OCI-LY7 (cell line): Measurements from ENCODE around the gene SMIM45. TPM values are rescaled to one million over a fixed set of nuclear protein-coding genes. Genes with fewer than 3 reads are reported as not detected.

Source experiments
- BruUV-seq: library from RNA; stranded (reverse); fragments of 400-500 nt; replicated peaks from 2 replicates; lab custom pipeline; 2021; lab: Mats Ljungman, UMichigan
- CTCF ChIA-PET: fragments of 300-600 bp; sonication (Branson Sonifier 250); formaldehyde crosslinking; loops from one replicate; lab custom pipeline; 2022; ENCODE audit warnings: antibody characterized with exemption; ENCODE audit not compliant: unreplicated experiment; lab: Charles Lee
- POLR2A ChIA-PET: fragments of 300-600 bp; sonication (Branson Sonifier 250); formaldehyde crosslinking; loops from one replicate; lab custom pipeline; 2022; ENCODE audit warnings: antibody characterized with exemption; lab: Charles Lee
- DNase-seq: peaks from one replicate; pipeline ENCODE4 v3.0.0-alpha.2; 2015; ENCODE audit warnings: low spot score
- H2AFZ ChIP-seq: fragments of 200-600 bp; sonication (generic), shearing (Covaris generic); 2 replicates; pipeline ENCODE4 v1.6.1; 2014; ENCODE audit warnings: mild to moderate bottlenecking, antibody characterized with exemption, low read length, moderate library complexity
- H3K27ac ChIP-seq: fragments of 200-600 bp; sonication (generic); 2 replicates; pipeline ENCODE4 v1.5.1; 2014; ENCODE audit warnings: mixed run types, low read depth, mild to moderate bottlenecking, moderate library complexity, low read length, inconsistent platforms; ENCODE audit not compliant: poor library complexity, severe bottlenecking
- H3K36me3 ChIP-seq: fragments of 200-600 bp; sonication (generic); 2 replicates; pipeline ENCODE4 v1.6.1; 2014; ENCODE audit warnings: mild to moderate bottlenecking, antibody characterized with exemption, low read length, moderate library complexity, mixed read lengths; ENCODE audit not compliant: insufficient read depth
- H3K4me1 ChIP-seq: fragments of 200-600 bp; sonication (generic); 2 replicates; pipeline ENCODE4 v1.5.1; 2014; ENCODE audit warnings: mild to moderate bottlenecking, low read length; ENCODE audit not compliant: insufficient read depth, poor library complexity, severe bottlenecking
- H3K4me2 ChIP-seq: fragments of 200-600 bp; sonication (generic); 2 replicates; pipeline ENCODE4 v1.6.1; 2014; ENCODE audit warnings: mild to moderate bottlenecking, low read length
- H3K4me3 ChIP-seq: fragments of 200-600 bp; sonication (generic); 2 replicates; pipeline ENCODE4 v1.5.1; 2014; ENCODE audit warnings: mild to moderate bottlenecking, low read depth, low read length; ENCODE audit not compliant: poor library complexity, severe bottlenecking
- H3K79me2 ChIP-seq: fragments of 200-600 bp; sonication (generic); 2 replicates; pipeline ENCODE4 v1.6.1; 2016; ENCODE audit warnings: low read depth, mild to moderate bottlenecking, low read length, moderate library complexity, mixed read lengths; ENCODE audit not compliant: insufficient read depth
- H3K9me2 ChIP-seq: fragments of 200-600 bp; sonication (generic); 2 replicates; pipeline ENCODE4 v1.6.1; 2016; ENCODE audit warnings: mild to moderate bottlenecking, low read length, mixed read lengths; ENCODE audit not compliant: insufficient read depth
- H3K9me3 ChIP-seq: fragments of 200-600 bp; sonication (generic); 2 replicates; pipeline ENCODE4 v1.6.1; 2014; ENCODE audit warnings: mild to moderate bottlenecking, mixed run types, low read length, mixed read lengths
- H4K20me1 ChIP-seq: fragments of 200-600 bp; sonication (generic); 2 replicates; pipeline ENCODE4 v1.6.1; 2014; ENCODE audit warnings: mild to moderate bottlenecking, antibody characterized with exemption, low read length, moderate library complexity, mixed read lengths; ENCODE audit not compliant: insufficient read depth
- CTCF ChIP-seq: fragments of 200-600 bp; sonication (generic); conservative IDR thresholded peaks from 2 replicates; pipeline ENCODE4 v1.5.1; 2014; ENCODE audit warnings: mild to moderate bottlenecking, antibody characterized with exemption, low read length, moderate library complexity, mixed read lengths
- EZH2phosphoT487 ChIP-seq: fragments of 200-600 bp; sonication (generic); IDR thresholded peaks from 2 replicates; pipeline ENCODE4 v1.6.1; 2018; ENCODE audit warnings: low read depth, borderline replicate concordance, mild to moderate bottlenecking, mixed run types, antibody characterized with exemption, low read length, moderate library complexity, mixed read lengths
- intact Hi-C: fragments of 100-400 bp; cut with micrococcal nuclease; formaldehyde crosslinking; loops from one replicate; pipeline ENCODE4 v1.10.0; 2022; ENCODE audit not compliant: unreplicated experiment
- total RNA-seq, 2 experiments: library from RNA; depleted of rRNA in 1 of 2; stranded (reverse); fragments of >200 nt in 1 of 2; shearing (Covaris generic) in 1 of 2; gene quantifications; 2 replicates each; pipeline ENCODE4 v1.2.3, GENCODE V29; 2014 to 2022

Gene SMIM45

DNA sequence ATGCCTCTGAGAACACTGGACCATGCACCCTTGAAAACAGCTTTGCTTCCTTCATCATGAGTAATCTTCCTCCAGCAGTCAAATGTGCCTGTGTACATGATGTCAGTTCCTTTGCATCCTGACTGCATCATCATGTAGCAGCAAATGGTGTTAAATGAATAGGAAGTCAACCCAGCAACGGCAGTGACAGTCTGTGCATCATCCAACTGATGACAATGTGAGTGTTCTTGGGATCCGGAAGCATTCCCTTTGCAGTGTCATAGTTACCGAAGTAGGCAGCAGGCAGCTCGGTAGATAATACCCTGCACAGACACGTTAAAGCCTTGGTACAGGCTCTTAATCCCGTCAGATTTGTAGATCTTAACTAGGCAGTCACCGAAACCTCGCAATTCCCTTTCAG, 49.2 kb downstream of the SMIM45 start:
- Histone ChIP-seq H3K9me3 (no peaks in the 10 kb centered on the region), H3K36me3 (no peaks in the 10 kb centered on the region), H3K4me3 (no peak overlapping the region), H4K20me1 (no peaks in the 10 kb centered on the region), H3K9me2 (no peaks in the 10 kb centered on the region), H3K79me2 (no peaks in the 10 kb centered on the region), H3K27ac (no peak overlapping the region), H3K4me2 (no peak overlapping the region), H3K4me1 (peaks cover 8% of the 10 kb centered on the region), H2AFZ (no peak overlapping the region)
- DNase-seq: no peak
- ChIA-PET CTCF (no interaction called here), POLR2A (interaction anchor here (0.5 kb wide), 1 partner anchor 76 kb away, joined by 3 read pairs; no protein-coding TSS in a partner anchor)
- intact Hi-C loops: no loop called here
- TF ChIP-seq CTCF: no peak
- TF ChIP-seq EZH2phosphoT487: no peak
- no TSS peak for BruUV-seq

GRCh38 chr22:42001706-42002105, 49.8 kb downstream of the SMIM45 start:
- no TSS peak for BruUV-seq
- H2AFZ ChIP-seq: no peak overlapping the region
- no peak overlapping the region for H3K27ac ChIP-seq
- H3K36me3 ChIP-seq: no peaks in the 10 kb centered on the region
- intact Hi-C loops: no loop called here
- no peaks in the 10 kb centered on the region for H4K20me1 ChIP-seq
- no peak overlapping the region for H3K4me3 ChIP-seq
- no peaks in the 10 kb centered on the region for H3K9me3 ChIP-seq
- peaks cover 8% of the 10 kb centered on the region for H3K4me1 ChIP-seq
- DNase-seq: no peak
- H3K4me2 ChIP-seq: no peak overlapping the region
- H3K9me2 ChIP-seq: no peaks in the 10 kb centered on the region
- ChIA-PET CTCF (no interaction called here), POLR2A (interaction anchor here (0.5 kb wide), 1 partner anchor 77 kb away, joined by 3 read pairs; no protein-coding TSS in a partner anchor)
- TF ChIP-seq EZH2phosphoT487 (no peak), CTCF (no peak)
- no peaks in the 10 kb centered on the region for H3K79me2 ChIP-seq

DNA sequence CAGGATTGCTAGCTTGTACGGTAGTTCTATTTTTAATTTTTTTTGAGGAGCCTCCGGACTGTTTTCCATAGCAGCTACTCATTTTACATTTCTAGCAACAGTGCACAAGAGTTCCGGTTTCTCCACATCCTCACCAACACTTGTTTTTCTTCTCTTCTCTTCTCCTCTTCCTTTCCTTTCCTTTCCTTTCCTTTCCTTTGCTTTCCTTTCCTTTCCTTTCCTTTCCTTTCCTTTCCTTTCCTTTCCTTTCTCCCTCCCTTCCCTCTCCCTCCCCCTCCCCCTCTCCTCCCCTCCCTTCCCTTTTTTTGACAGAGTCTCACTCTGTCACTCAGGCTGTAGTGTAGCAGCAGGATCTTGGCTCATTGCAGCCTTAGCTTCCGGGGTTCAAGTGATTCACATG, 56.0 kb downstream of the SMIM45 start:
- Histone ChIP-seq H3K9me2 (no peaks in the 10 kb centered on the region), H3K4me2 (no peak overlapping the region), H3K36me3 (no peaks in the 10 kb centered on the region), H3K27ac (no peak overlapping the region), H3K4me1 (no peaks in the 10 kb centered on the region), H2AFZ (no peak overlapping the region), H3K9me3 (peaks cover 20% of the 10 kb centered on the region), H3K4me3 (no peak overlapping the region), H4K20me1 (no peaks in the 10 kb centered on the region), H3K79me2 (no peaks in the 10 kb centered on the region)
- intact Hi-C loops: no loop called here
- no TSS peak for BruUV-seq
- ChIA-PET CTCF (no interaction called here), POLR2A (no interaction called here)
- DNase-seq: no peak
- no peak for TF ChIP-seq CTCF
- no peak for TF ChIP-seq EZH2phosphoT487

Other genes starting within 250 kb of the SMIM45 start
- 21.7 and 23.8 TPM in 2 replicates for gene CCDC134, start 151.5 kb upstream of the SMIM45 start, total RNA-seq (2014; rRNA removed; shearing (Covaris generic))
- gene CCDC134, start 151.5 kb upstream of the SMIM45 start, total RNA-seq (2022): 17.3 and 17.4 TPM in 2 replicates
- 132 and 167 TPM in 2 replicates for gene SREBF2, start 119.0 kb upstream of the SMIM45 start, total RNA-seq (2014; rRNA removed; shearing (Covaris generic))
- 312 and 330 TPM in 2 replicates for gene SREBF2, start 119.0 kb upstream of the SMIM45 start, total RNA-seq (2022)
- not detected in 2 replicates for gene SHISA8, start 37.1 kb upstream of the SMIM45 start, total RNA-seq (2014; rRNA removed; shearing (Covaris generic))
- gene SHISA8, start 37.1 kb upstream of the SMIM45 start, total RNA-seq (2022): 0.61 and 0.74 TPM in 2 replicates
- 10.9 and 21.3 TPM in 2 replicates for gene TNFRSF13C, start 25.3 kb upstream of the SMIM45 start, total RNA-seq (2014; rRNA removed; shearing (Covaris generic))
- 65.0 and 67.8 TPM in 2 replicates for gene TNFRSF13C, start 25.3 kb upstream of the SMIM45 start, total RNA-seq (2022)
- 347 and 354 TPM in 2 replicates for gene CENPM, start 5.0 kb upstream of the SMIM45 start, total RNA-seq (2014; rRNA removed; shearing (Covaris generic))
- 189 and 217 TPM in 2 replicates for gene CENPM, start 5.0 kb upstream of the SMIM45 start, total RNA-seq (2022)
- 0.46 and 1.1 TPM in 2 replicates for gene SEPTIN3, start 17.3 kb downstream of the SMIM45 start, total RNA-seq (2014; rRNA removed; shearing (Covaris generic))
- 1.9 and 2.1 TPM in 2 replicates for gene SEPTIN3, start 17.3 kb downstream of the SMIM45 start, total RNA-seq (2022)
- 1.9 and 2.2 TPM in 2 replicates for gene WBP2NL, start 46.6 kb downstream of the SMIM45 start, total RNA-seq (2014; rRNA removed; shearing (Covaris generic))
- 0.94 and 1.1 TPM in 2 replicates for gene WBP2NL, start 46.6 kb downstream of the SMIM45 start, total RNA-seq (2022)
- 11.2 and 16.9 TPM in 2 replicates for gene NAGA, start 118.7 kb downstream of the SMIM45 start, total RNA-seq (2014; rRNA removed; shearing (Covaris generic))
- gene NAGA, start 118.7 kb downstream of the SMIM45 start, total RNA-seq (2022): 14.4 and 14.9 TPM in 2 replicates
- 0.05 TPM in 1 of 2 replicates, not detected in the other for gene PHETA2, start 122.1 kb downstream of the SMIM45 start, total RNA-seq (2014; rRNA removed; shearing (Covaris generic))
- gene PHETA2, start 122.1 kb downstream of the SMIM45 start, total RNA-seq (2022): 0.23 and 0.35 TPM in 2 replicates
- gene SMDT1, start 127.5 kb downstream of the SMIM45 start, total RNA-seq (2014; rRNA removed; shearing (Covaris generic)): 23.0 and 31.5 TPM in 2 replicates
- gene SMDT1, start 127.5 kb downstream of the SMIM45 start, total RNA-seq (2022): 111 and 114 TPM in 2 replicates
- 49.8 and 62.4 TPM in 2 replicates for gene NDUFA6, start 138.6 kb downstream of the SMIM45 start, total RNA-seq (2014; rRNA removed; shearing (Covaris generic))
- gene NDUFA6, start 138.6 kb downstream of the SMIM45 start, total RNA-seq (2022): 57.6 and 63.8 TPM in 2 replicates
- 2.4 and 3.0 TPM in 2 replicates for gene CYP2D6, start 178.7 kb downstream of the SMIM45 start, total RNA-seq (2014; rRNA removed; shearing (Covaris generic))
- 4.1 and 4.5 TPM in 2 replicates for gene CYP2D6, start 178.7 kb downstream of the SMIM45 start, total RNA-seq (2022)